Measurements from ENCODE around the gene CES2.

CES2 gene

DNA sequence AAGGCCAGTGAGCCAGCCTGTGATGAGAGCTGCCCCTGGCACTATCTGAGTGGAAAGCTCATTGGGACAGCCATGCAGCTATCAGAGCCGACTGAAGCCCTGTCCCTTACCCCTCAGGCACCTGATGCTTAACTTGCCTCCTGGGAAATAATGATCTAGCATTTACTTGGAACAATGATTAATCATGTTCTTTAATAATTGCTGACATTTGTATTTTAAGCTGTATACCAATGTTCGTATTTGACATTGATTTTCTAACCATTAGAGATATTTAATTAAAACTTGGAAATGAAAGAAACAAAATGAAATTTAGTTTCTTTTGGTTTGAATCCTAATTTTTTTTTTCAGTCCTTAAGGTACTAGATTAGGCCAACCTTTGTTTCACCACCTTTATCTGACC is 44.5 kb upstream of the CES2 start:
- Histone ChIP-seq H3K4me2 (ENCODE audit: low read length) (no peak overlapping the region), H3K4me1 (ENCODE audit: control insufficient read depth, low read depth, low read length) (no peaks in the 10 kb centered on the region), H3K56ac (ENCODE audit: low read length) (no peak overlapping the region), H2AK5ac (ENCODE audit: low read length) (no peak overlapping the region), H3K9ac (ENCODE audit: low read length) (no peak overlapping the region), H3K27me3 (ENCODE audit: insufficient read depth, low read length, poor library complexity) (no peaks in the 10 kb centered on the region), H3K27ac (ENCODE audit: low read depth, low read length) (no peak overlapping the region), H4K5ac (ENCODE audit: low read length) (no peak overlapping the region), H3K23ac (ENCODE audit: low read length) (no peak overlapping the region), H2BK5ac (ENCODE audit: low read length) (no peak overlapping the region), H3K4me3 (ENCODE audit: low read length) (no peak overlapping the region), H2BK15ac (replicated peaks; ENCODE audit: low read depth) (no peak overlapping the region), H3K18ac (ENCODE audit: low read length) (no peak overlapping the region), H3K36me3 (ENCODE audit: control insufficient read depth, insufficient read depth, low read length) (no peaks in the 10 kb centered on the region), H3K79me2 (ENCODE audit: control insufficient read depth, insufficient read depth, low read length) (no peaks in the 10 kb centered on the region), H3K4ac (ENCODE audit: low read depth, low read length) (no peak overlapping the region), H4K8ac (ENCODE audit: low read depth, low read length) (no peak overlapping the region), H3K79me1 (ENCODE audit: low read length) (no peaks in the 10 kb centered on the region), H2BK120ac (ENCODE audit: low read depth, low read length) (no peak overlapping the region)
- no peak for DNase-seq
- WGBS (ENCODE audit: extremely low coverage, insufficient coverage, low lambda C conversion rate): no CpG with 5 or more reads among the region's 2 CpGs

GRCh38 chr16:66891360-66891759 is 44.0 kb upstream of the CES2 start:
- Histone ChIP-seq H3K79me1 (ENCODE audit: low read length) (no peaks in the 10 kb centered on the region), H3K79me2 (ENCODE audit: control insufficient read depth, insufficient read depth, low read length) (no peaks in the 10 kb centered on the region), H4K5ac (ENCODE audit: low read length) (no peak overlapping the region), H2AK5ac (ENCODE audit: low read length) (no peak overlapping the region), H3K27ac (ENCODE audit: low read depth, low read length) (no peak overlapping the region), H3K9ac (ENCODE audit: low read length) (no peak overlapping the region), H3K18ac (ENCODE audit: low read length) (no peak overlapping the region), H3K27me3 (ENCODE audit: insufficient read depth, low read length, poor library complexity) (no peaks in the 10 kb centered on the region), H2BK120ac (ENCODE audit: low read depth, low read length) (no peak overlapping the region), H3K4me1 (ENCODE audit: control insufficient read depth, low read depth, low read length) (no peaks in the 10 kb centered on the region), H3K23ac (ENCODE audit: low read length) (no peak overlapping the region), H3K36me3 (ENCODE audit: control insufficient read depth, insufficient read depth, low read length) (no peaks in the 10 kb centered on the region), H3K4me2 (ENCODE audit: low read length) (no peak overlapping the region), H3K4me3 (ENCODE audit: low read length) (no peak overlapping the region), H2BK15ac (replicated peaks; ENCODE audit: low read depth) (no peak overlapping the region), H3K4ac (ENCODE audit: low read depth, low read length) (no peak overlapping the region), H3K56ac (ENCODE audit: low read length) (no peak overlapping the region), H2BK5ac (ENCODE audit: low read length) (no peak overlapping the region), H4K8ac (ENCODE audit: low read depth, low read length) (no peak overlapping the region)
- no CpG with 5 or more reads among the region's 4 CpGs for WGBS (ENCODE audit: extremely low coverage, insufficient coverage, low lambda C conversion rate)
- DNase-seq: no peak

- no peak overlapping the region for H3K23ac ChIP-seq (ENCODE audit: low read length)
- no peak overlapping the region for H2BK15ac ChIP-seq (replicated peaks; ENCODE audit: low read depth)
- no peak for DNase-seq
- H3K4ac ChIP-seq (ENCODE audit: low read depth, low read length): no peak overlapping the region
- no peaks in the 10 kb centered on the region for H3K36me3 ChIP-seq (ENCODE audit: control insufficient read depth, insufficient read depth, low read length)
- WGBS (ENCODE audit: extremely low coverage, insufficient coverage, low lambda C conversion rate): no CpG with 5 or more reads among the region's 6 CpGs
- no peak overlapping the region for H4K5ac ChIP-seq (ENCODE audit: low read length)
- no peak overlapping the region for H4K8ac ChIP-seq (ENCODE audit: low read depth, low read length)
- H3K79me2 ChIP-seq (ENCODE audit: control insufficient read depth, insufficient read depth, low read length): no peaks in the 10 kb centered on the region
- no peak overlapping the region for H3K9ac ChIP-seq (ENCODE audit: low read length)
- H3K27me3 ChIP-seq (ENCODE audit: insufficient read depth, low read length, poor library complexity): no peaks in the 10 kb centered on the region
- no peak overlapping the region for H3K56ac ChIP-seq (ENCODE audit: low read length)
- no peak overlapping the region for H2BK120ac ChIP-seq (ENCODE audit: low read depth, low read length)
- no peak overlapping the region for H3K4me2 ChIP-seq (ENCODE audit: low read length)
- H3K27ac ChIP-seq (ENCODE audit: low read depth, low read length): no peak overlapping the region
- H3K79me1 ChIP-seq (ENCODE audit: low read length): no peaks in the 10 kb centered on the region
- no peak overlapping the region for H2BK5ac ChIP-seq (ENCODE audit: low read length)
- H2AK5ac ChIP-seq (ENCODE audit: low read length): no peak overlapping the region
- no peaks in the 10 kb centered on the region for H3K4me1 ChIP-seq (ENCODE audit: control insufficient read depth, low read depth, low read length)
- no peak overlapping the region for H3K18ac ChIP-seq (ENCODE audit: low read length)
- no peak overlapping the region for H3K4me3 ChIP-seq (ENCODE audit: low read length)
Observed at GRCh38 chr16:66891797-66892196, 43.5 kb upstream of the CES2 start.

- Histone ChIP-seq H3K9ac (ENCODE audit: low read length) (no peak overlapping the region), H2BK5ac (ENCODE audit: low read length) (no peak overlapping the region), H3K79me2 (ENCODE audit: control insufficient read depth, insufficient read depth, low read length) (no peaks in the 10 kb centered on the region), H4K8ac (ENCODE audit: low read depth, low read length) (no peak overlapping the region), H3K36me3 (ENCODE audit: control insufficient read depth, insufficient read depth, low read length) (no peaks in the 10 kb centered on the region), H3K23ac (ENCODE audit: low read length) (no peak overlapping the region), H3K4ac (ENCODE audit: low read depth, low read length) (no peak overlapping the region), H2AK5ac (ENCODE audit: low read length) (no peak overlapping the region), H3K4me2 (ENCODE audit: low read length) (no peak overlapping the region), H3K27ac (ENCODE audit: low read depth, low read length) (no peak overlapping the region), H2BK15ac (replicated peaks; ENCODE audit: low read depth) (no peak overlapping the region), H3K18ac (ENCODE audit: low read length) (no peak overlapping the region), H3K4me3 (ENCODE audit: low read length) (no peak overlapping the region), H2BK120ac (ENCODE audit: low read depth, low read length) (no peak overlapping the region), H3K79me1 (ENCODE audit: low read length) (no peaks in the 10 kb centered on the region), H3K27me3 (ENCODE audit: insufficient read depth, low read length, poor library complexity) (no peaks in the 10 kb centered on the region), H3K56ac (ENCODE audit: low read length) (no peak overlapping the region), H4K5ac (ENCODE audit: low read length) (no peak overlapping the region), H3K4me1 (ENCODE audit: control insufficient read depth, low read depth, low read length) (no peaks in the 10 kb centered on the region)
- no CpG with 5 or more reads among the region's 2 CpGs for WGBS (ENCODE audit: extremely low coverage, insufficient coverage, low lambda C conversion rate)
- DNase-seq: no peak
Observed at GRCh38 chr16:66894055-66894454, 41.3 kb upstream of the CES2 start.

GRCh38 chr16:66894948-66895688 is 40.2 kb upstream of the CES2 start:
- no peak overlapping the region for H3K18ac ChIP-seq (ENCODE audit: low read length)
- H4K8ac ChIP-seq (ENCODE audit: low read depth, low read length): no peak overlapping the region
- no peak overlapping the region for H3K4ac ChIP-seq (ENCODE audit: low read depth, low read length)
- no peak overlapping the region for H3K4me2 ChIP-seq (ENCODE audit: low read length)
- H3K4me1 ChIP-seq (ENCODE audit: control insufficient read depth, low read depth, low read length): no peaks in the 10 kb centered on the region
- H3K23ac ChIP-seq (ENCODE audit: low read length): no peak overlapping the region
- H2AK5ac ChIP-seq (ENCODE audit: low read length): no peak overlapping the region
- H3K79me1 ChIP-seq (ENCODE audit: low read length): no peaks in the 10 kb centered on the region
- H2BK15ac ChIP-seq (replicated peaks; ENCODE audit: low read depth): no peak overlapping the region
- DNase-seq: peak; percentile 76
- H3K56ac ChIP-seq (ENCODE audit: low read length): no peak overlapping the region
- WGBS (ENCODE audit: extremely low coverage, insufficient coverage, low lambda C conversion rate): no CpG with 5 or more reads among the region's 11 CpGs
- no peak overlapping the region for H2BK120ac ChIP-seq (ENCODE audit: low read depth, low read length)
- no peaks in the 10 kb centered on the region for H3K36me3 ChIP-seq (ENCODE audit: control insufficient read depth, insufficient read depth, low read length)
- H3K9ac ChIP-seq (ENCODE audit: low read length): no peak overlapping the region
- no peak overlapping the region for H4K5ac ChIP-seq (ENCODE audit: low read length)
- no peaks in the 10 kb centered on the region for H3K27me3 ChIP-seq (ENCODE audit: insufficient read depth, low read length, poor library complexity)
- no peaks in the 10 kb centered on the region for H3K79me2 ChIP-seq (ENCODE audit: control insufficient read depth, insufficient read depth, low read length)
- no peak overlapping the region for H2BK5ac ChIP-seq (ENCODE audit: low read length)
- H3K27ac ChIP-seq (ENCODE audit: low read depth, low read length): no peak overlapping the region
- H3K4me3 ChIP-seq (ENCODE audit: low read length): no peak overlapping the region

- Histone ChIP-seq H3K18ac (ENCODE audit: low read length) (no peak overlapping the region), H2BK5ac (ENCODE audit: low read length) (no peak overlapping the region), H3K27ac (ENCODE audit: low read depth, low read length) (no peak overlapping the region), H3K56ac (ENCODE audit: low read length) (no peak overlapping the region), H3K4me3 (ENCODE audit: low read length) (no peak overlapping the region), H3K4me2 (ENCODE audit: low read length) (no peak overlapping the region), H4K5ac (ENCODE audit: low read length) (no peak overlapping the region), H4K8ac (ENCODE audit: low read depth, low read length) (no peak overlapping the region), H3K4me1 (ENCODE audit: control insufficient read depth, low read depth, low read length) (no peaks in the 10 kb centered on the region), H3K36me3 (ENCODE audit: control insufficient read depth, insufficient read depth, low read length) (no peaks in the 10 kb centered on the region), H3K9ac (ENCODE audit: low read length) (no peak overlapping the region), H2BK15ac (replicated peaks; ENCODE audit: low read depth) (no peak overlapping the region), H3K79me2 (ENCODE audit: control insufficient read depth, insufficient read depth, low read length) (no peaks in the 10 kb centered on the region), H3K4ac (ENCODE audit: low read depth, low read length) (no peak overlapping the region), H2AK5ac (ENCODE audit: low read length) (no peak overlapping the region), H3K79me1 (ENCODE audit: low read length) (no peaks in the 10 kb centered on the region), H3K27me3 (ENCODE audit: insufficient read depth, low read length, poor library complexity) (no peaks in the 10 kb centered on the region), H3K23ac (ENCODE audit: low read length) (no peak overlapping the region), H2BK120ac (ENCODE audit: low read depth, low read length) (no peak overlapping the region)
- no peak for DNase-seq
- no CpG with 5 or more reads among the region's 5 CpGs for WGBS (ENCODE audit: extremely low coverage, insufficient coverage, low lambda C conversion rate)
Observed at GRCh38 chr16:66895689-66895979, 39.7 kb upstream of the CES2 start.

Measured in mesendoderm (in vitro differentiated cells).